GM19025 (cell line): ENCODE measurements around the gene HAS3.
"Not testable (repeated sequence)": the region's sequence is repeated elsewhere in the genome, so short reads cannot be mapped to it uniquely, and the experiment has no call there.

Experiments
- ATAC-seq: cut with Tn5 transposase; IDR thresholded peaks from one replicate; pipeline ENCODE4 v1.9.1; 2021; ENCODE audit warnings: mild to moderate bottlenecking, low read depth, moderate library complexity; ENCODE audit not compliant: unreplicated experiment

Gene HAS3, protein sequence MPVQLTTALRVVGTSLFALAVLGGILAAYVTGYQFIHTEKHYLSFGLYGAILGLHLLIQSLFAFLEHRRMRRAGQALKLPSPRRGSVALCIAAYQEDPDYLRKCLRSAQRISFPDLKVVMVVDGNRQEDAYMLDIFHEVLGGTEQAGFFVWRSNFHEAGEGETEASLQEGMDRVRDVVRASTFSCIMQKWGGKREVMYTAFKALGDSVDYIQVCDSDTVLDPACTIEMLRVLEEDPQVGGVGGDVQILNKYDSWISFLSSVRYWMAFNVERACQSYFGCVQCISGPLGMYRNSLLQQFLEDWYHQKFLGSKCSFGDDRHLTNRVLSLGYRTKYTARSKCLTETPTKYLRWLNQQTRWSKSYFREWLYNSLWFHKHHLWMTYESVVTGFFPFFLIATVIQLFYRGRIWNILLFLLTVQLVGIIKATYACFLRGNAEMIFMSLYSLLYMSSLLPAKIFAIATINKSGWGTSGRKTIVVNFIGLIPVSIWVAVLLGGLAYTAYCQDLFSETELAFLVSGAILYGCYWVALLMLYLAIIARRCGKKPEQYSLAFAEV

DNA sequence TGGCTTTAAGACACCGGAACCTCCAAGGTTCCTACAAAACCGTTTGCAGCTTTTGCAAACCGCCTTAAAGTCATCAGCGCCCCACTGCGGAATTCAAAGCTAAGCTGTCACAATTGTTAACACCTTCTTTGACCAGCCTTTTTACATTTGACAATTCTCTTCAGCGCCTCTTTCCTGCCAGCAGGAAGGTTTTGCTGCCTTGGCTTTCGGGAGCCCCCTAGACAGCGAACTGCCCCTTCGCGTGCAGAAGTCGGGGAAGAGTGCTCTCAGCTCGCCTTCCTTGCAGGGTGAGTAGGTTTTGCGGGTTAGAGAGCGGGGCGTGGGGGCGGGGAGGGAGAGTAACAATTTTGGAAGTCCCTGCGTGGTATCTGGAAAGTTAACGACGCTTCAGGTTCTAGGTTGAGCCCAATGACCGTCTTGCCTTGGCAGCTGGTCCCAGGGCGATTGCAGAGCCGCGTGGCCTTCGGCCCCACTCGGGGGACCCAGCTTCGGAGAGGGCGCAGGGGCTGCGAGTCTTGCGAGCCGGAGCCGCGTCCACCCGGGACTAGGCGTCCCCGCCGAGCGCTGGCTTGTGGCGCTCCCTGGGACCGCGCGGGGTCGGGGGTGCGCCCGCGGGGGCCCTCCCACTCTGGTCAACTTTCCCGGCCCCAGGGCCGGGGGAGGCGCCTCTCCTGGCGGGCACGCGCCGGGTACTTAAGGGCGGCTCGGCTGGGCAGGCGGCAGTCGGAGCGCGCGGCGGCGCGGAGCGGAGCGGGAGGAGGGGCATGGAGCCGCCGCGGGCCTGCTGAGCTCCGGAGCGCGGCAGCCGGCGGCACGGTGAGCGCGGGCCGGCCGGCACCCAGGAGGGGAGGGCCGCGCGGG, at the start of gene HAS3:
Gene HAS3, plus strand, starts transcription at position 153 of the 861 bp plus-strand sequence. CDS start 3,743 bp downstream, outside the sequence.
- no peak for ATAC-seq

DNA sequence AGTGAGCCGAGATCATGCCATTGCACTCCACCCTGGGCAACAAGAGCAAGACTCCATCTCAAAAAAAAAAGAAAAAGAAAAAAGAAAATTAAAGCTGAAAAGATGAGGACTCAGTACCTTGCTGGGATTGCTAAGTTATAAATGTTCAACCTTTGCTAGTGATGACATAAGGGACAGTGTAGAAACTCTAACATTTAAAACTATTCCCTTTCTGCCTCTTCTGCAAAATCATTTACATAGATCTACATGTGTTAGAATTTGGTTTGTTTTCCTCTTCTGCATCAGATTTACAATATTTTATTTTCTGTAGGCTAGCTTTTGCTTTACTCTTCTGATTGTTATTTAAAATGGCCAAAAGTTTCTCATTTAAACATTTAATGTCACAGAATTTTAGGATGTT, 49.5 kb upstream of the HAS3 start:
- ATAC-seq = no peak

DNA sequence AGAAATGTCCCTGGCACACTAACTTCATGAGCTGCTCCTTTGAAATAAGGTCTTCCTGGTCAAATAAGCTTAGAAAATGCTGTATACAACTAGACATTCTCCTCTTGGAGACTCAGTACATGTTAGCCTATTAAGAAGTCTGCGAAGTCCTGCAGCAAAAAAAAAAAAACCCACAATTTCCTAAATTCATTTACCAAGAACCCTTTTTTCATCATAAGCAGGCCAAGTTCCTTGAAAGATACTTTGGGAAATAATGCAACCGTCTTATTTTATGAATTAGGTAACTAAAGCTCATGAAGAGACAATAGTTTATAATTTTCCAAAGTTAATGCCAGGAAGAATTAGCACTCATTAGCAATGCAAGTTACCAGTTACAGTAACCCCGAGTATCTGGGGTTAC, 49.0 kb upstream of the HAS3 start:
- ATAC-seq = no peak

DNA sequence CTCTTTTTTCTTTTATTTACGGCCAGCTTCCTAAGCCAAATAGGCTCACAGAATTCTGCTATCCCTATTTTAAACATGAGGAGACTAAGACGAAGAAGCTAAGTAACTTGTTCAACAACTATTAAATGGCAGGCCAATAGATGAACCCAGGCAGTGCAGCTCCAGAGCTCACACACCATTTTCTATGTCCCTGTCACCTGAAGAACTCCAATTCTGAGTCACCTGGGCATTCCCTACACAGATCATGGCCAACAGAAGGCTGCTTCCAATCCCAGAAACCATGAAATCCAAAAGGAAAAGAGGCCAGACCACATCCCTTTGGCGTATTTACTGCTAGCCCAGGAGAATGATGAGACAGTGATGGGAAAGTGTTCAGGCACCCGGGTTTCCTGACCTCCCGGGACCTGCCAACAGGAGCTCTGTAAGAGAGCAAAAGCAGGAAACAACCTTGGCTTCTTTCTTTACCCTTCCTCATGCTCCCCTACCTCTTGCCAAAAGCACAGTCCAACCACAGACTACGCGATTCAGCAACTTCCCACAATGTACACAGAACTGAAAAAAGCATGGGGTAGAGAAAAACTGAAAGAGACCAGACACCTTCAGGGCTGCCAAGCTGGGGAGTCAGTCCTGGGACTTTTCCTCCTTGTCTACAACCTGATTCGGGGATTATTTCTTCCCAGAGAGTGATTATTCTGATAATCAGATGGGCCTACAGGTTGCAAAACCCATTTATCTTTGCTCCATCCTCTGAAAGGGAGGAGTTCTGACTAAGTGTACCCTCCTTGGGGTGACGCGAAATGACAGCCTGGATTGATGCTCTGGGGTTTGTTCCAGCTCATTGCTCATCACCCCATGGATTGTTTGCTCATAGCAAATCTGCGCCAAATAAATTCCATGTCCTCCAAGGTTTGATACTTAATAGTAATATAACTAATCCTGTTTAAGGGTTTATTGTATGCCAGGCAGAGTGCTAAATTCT, 47.8 kb upstream of the HAS3 start:
- no peak for ATAC-seq

DNA sequence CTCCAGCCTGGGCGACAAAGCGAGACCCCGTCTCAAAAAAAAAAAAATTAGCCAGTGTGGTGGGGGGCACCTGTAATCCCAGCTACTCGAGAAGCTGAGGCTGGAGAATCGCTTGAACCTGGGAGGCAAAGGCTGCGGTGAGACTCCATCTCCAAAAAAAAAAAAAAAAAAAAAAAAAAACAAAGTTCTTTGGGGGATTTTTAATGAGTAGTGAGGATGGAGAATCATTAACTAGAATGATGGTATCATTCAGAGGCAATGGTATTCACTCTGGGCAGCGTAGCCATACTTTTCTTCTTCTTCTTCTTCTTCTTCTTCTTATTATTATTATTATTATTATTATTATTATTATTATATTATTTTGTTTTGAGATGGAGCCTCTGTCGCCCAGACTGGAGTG, 42.0 kb upstream of the HAS3 start:
- not testable (repeated sequence) for ATAC-seq

DNA sequence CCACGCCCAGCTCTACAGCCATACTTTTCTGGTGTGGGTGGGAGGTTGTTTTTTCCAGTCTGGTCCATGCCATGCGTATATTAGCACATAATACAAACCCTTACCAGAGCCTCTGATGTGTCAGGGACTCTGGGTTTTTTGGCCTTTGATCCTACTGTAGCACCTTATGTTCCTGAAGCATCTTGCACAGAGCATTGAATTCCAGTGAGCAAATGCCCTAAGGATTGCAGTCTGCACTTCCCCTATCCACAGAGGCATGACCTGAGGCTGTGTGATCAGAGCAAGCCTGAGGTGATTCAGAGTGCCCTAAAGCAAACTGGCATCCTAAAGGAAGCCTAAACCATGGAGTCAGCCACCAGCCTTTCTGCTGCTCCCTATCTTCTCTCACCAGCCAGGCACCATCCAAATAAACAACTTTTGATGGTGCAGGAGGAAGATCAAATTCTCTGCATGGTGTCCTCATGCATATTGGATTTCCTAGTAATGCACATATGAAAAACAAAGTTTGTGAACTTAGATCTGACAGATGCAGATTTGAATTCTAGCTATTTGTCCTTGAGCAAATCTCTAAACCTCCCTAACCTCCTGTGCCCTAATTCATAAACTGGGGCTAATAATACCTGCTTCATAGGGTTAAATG, 41.2 kb upstream of the HAS3 start:
- no peak for ATAC-seq

DNA sequence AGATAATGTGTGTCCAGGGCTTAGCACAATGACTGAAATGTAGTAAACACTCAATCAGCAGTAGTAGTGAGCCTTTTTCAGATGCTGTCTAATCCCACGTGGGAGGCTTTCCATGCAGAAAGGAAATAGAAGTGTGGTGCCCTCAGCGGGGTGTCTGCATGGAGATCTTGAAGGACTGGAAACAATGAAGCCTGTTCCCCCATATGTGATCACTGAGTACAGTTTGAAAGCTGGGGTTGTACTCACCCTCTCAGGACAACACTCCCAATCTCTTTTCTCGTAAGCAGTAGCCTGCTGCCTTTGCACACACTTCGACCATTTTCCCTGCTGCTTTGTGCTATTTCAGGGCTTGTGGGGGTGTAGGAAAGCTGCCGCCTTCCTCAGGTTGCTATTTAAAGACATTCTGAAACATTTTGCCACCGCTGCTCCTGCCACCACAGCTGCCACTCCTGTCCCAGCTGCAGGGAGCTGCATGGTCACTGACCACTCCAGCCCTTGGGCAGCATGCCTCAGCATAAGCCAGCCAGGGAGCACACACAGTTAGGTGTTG, 40.6 kb upstream of the HAS3 start:
- no peak for ATAC-seq

DNA sequence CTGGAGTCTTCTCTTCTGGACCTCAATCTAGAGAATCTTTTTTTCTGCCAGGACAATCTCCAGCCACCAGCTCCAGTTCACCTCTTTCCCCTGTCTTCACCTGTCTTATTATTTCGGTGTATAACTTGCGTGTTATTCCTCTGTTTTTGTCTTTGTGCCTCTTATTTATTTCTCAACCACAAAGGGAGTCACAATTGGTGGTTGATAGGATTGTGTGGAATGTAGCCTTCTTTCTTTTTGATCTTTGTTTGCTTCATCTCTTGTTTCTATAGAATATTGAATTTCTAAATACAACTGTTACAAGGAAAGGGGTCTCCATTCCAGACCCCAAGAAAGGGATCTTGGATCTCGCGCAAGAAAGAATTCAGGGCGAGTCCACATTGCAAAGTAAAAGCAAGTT, 35.9 kb upstream of the HAS3 start:
- no peak for ATAC-seq

DNA sequence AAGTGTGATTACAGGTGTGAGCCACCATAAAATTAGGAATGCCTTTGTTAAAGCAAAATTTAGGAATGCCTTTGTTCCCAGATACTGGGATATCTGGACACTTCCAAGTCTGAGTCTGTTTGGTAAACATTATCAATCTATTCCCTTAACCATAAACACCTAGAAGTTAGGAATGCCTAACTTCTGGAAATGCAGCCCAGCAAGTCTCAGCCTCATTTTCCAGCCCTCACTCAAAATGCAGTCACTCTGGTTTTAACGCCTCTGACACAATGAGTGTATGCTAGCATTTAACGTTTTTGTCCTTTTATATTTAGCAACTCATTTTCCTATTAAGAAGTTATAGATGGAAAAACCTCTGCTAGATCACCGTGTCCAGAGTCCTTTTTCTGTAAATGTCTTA, 34.4 kb upstream of the HAS3 start:
- no peak for ATAC-seq

DNA sequence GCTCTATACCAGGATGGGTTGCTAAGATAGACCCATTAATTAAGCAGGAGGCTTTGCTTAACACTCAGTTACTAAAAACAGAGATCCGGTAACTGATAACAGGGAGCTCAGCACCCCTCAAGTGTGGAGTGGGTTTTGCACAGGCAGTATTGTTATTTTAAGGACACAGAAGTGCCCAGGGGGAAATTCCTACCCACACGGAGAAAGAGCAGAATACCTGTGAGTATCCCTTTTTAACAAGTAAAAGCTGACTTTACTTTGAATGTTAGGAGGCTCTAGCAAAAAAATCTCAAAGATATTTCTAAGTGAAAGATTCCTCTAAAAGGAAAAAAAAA, 32.8 kb upstream of the HAS3 start:
- no peak for ATAC-seq

DNA sequence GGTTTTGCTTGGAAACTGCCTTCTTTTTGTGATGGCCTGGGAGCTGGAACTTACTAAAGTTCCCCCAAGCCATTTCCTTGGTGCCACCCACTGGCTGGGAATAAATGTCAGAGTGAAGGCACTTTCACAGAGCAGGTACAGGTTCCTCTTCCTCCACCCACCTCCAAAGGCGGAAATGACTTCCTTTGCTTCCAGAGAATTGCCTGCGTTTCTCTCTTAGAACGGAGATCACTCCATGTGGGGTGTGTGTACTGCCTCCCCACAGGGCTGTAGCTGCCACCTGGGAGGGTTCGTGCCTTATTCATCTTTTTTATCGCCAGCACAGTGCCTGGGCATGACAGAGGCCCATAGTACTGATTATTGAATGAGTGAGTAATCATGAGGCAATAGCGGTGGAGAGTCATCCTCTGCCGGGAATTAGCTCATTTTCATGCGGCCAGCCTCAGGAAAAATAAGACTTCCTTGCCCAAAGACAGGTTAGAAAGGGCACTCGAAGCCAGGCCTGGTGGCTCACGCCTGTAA, 32.2 kb upstream of the HAS3 start:
- ATAC-seq = no peak

DNA sequence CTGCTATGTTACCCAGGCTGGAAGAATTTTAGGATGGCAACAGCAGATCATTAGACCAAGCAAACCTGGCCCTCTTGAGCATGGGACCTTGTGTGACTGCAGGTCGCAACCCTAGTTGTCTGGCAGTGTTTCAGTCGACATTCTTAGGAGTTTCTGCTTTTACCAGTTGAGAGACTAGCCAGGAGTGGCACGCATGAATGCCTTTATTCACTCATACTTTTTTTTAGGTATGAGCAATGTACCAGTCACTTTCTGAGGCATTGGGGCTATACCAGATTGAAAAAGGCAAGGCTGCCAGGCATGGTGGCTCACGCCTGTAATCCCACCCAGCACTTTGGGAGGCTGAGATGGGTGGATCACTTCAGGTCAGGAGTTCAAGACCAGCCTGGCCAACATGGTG, 28.2 kb upstream of the HAS3 start:
- no peak for ATAC-seq

DNA sequence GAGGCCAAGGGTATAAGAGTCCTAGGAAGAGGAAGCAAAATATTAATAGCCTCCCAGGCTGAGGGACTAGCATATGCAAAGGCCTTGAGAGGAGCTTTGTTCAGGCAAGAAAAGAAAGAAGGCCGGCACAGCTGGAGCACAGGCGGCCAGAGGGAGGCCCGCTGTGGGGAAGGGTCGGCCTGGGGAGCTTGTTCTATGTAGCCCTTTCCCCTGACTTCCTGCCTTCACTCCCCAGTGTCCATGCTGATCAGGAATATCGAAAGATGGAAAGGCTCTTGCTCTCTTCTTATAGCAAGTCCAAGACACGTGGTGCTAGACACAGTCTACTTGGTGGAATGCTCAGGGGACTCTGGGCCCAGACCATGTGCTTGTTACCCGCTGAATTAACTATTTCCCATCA, 27.4 kb upstream of the HAS3 start:
- ATAC-seq = no peak

DNA sequence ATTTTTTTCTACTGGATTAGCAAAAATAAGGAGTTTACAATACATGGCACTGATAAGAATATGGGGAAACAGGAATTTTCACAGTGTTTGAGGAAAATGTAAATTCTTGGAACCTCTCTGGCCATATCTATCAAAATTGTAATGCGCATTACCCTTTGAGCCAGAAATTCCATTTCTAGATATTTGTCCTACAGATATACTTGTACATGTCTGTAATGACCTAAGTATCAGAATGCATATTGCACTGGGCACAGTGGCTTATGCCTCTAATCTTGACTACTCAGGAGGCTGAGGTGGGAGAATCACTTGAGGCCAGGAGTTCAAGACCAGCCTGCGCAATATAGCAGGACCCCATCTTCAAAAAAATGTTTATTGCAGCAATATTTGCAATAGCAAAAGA, 25.8 kb upstream of the HAS3 start:
- no peak for ATAC-seq

DNA sequence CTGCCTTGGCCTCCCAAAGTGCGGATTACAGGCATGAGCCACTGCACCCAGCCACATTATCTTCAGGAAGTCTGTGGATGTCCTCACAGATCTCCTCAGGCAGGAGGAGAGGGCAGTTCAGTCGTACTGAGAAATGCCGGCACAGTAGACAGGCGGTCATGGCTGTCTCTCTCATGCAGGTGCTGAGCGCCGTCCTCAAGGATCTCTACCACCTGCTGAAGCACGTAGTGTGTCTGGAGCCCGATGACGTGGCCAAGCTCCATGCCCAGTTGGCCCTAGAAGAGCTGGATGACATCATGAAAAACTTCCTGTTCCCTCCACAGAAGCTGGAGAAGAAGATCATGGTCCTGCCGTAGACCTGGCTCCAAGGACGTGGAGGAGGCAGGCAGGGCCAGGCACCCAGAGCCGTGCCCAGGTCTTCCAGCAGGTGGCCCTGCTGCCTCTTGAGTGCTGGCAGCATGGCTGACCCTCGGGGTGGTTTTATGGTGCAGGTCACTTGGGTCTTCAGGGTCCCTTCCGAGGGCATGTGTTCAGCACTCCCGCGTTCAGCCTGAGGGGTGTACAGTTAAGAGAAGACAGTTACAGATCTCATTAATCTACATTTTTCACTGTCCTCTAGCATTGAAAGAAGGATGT, 22.0 kb upstream of the HAS3 start:
- ATAC-seq = no peak

DNA sequence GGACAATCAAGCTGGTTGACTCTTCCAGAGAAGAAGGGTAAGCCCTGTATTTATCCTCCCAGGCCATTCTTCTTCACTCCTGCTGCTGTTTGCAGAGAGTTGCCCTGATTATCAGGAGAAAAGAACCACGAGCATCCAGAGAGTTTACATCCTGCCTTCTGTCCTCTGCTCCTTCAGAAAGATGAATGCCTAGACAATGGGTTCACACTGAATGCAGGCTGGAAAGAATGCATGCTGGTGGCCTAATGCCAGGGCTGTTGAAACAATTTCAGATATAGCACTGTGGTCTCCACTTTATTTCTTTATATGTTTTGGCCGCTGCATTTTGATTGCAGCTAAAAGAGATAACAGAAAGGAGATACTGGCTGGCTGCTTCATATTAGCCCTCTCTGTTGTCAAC, 21.2 kb upstream of the HAS3 start:
- no peak for ATAC-seq

DNA sequence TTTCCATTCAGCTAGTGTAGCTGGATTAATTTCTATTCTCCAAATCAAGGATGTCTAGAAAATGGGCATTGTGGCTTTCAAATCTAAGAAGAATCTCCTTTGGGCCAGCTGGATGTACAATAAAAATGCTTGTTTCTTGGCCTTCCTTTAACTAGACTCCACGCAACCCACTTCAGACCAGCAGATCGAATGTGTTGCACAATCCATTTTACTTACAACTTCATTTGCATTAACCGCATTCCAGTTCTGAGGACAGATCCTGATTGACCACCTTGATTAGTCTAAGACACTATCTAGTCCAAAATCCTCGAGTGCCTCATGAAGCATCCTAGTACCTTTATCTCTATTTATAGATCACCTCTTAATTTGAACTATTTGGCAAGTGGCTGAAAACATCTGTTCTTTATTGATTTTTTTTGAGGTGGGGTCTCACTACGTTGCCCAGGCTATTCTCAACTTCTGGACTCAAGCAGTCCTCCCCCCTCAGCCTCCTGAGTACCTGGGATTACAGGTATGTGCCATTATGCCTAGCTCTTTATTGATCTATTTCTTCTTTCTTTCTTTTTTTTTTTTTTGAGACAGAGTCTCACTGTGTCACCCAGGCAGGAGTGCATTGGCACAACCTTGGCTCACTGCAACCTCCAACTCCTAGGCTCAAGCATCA, 20.3 kb upstream of the HAS3 start:
- no peak for ATAC-seq

DNA sequence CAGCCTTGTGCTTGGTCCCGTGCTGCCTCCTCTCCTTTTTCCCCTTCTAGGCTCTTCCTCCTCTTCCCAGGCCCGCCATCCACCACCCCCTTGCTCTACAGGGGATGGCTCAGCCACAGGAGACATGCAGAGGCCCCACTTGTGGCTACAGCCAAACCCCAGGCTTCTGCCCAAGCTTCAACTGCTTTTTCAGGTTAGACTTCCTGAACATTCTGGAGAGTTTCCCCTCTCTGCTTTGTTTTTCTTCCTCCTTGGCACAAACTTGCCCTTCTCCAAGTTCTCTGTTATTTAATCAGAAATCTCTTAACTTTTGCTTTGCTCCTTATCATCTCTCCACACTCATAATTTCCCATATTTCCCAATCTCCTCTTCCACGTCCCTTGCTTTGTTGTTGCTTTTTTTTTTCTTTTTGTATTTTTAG, 18.3 kb upstream of the HAS3 start:
- no peak for ATAC-seq
